ENCODE measurements around the gene IGLON5.

The IGLON5 gene

GRCh38 chr19:51317968-51318367 lies 6.5 kb downstream of the IGLON5 start:
- DNase-seq (ENCODE audit: low spot score), result no peak

- no peak for DNase-seq (ENCODE audit: low spot score)
Measured at GRCh38 chr19:51318687-51319648, 7.5 kb downstream of the IGLON5 start.

- no peak for DNase-seq (ENCODE audit: low spot score)
Measured at GRCh38 chr19:51319649-51320279, 8.3 kb downstream of the IGLON5 start.

GRCh38 chr19:51320280-51320657 lies 8.8 kb downstream of the IGLON5 start:
- no peak for DNase-seq (ENCODE audit: low spot score)

- DNase-seq (ENCODE audit: low spot score), result no peak
Measured at GRCh38 chr19:51321799-51322198, 10.4 kb downstream of the IGLON5 start.

- no peak for DNase-seq (ENCODE audit: low spot score)
Measured at GRCh38 chr19:51323481-51324166, 12.2 kb downstream of the IGLON5 start.

- DNase-seq (ENCODE audit: low spot score), result no peak
Measured at GRCh38 chr19:51324167-51324481, 12.7 kb downstream of the IGLON5 start.

- no peak for DNase-seq (ENCODE audit: low spot score)
Measured at GRCh38 chr19:51325161-51325976, 13.9 kb downstream of the IGLON5 start.

GRCh38 chr19:51326216-51327065 lies 15.0 kb downstream of the IGLON5 start:
- DNase-seq (ENCODE audit: low spot score), result no peak

- no peak for DNase-seq (ENCODE audit: low spot score)
Measured at GRCh38 chr19:51327066-51328001, 15.9 kb downstream of the IGLON5 start.

GRCh38 chr19:51329411-51329810 lies 18.0 kb downstream of the IGLON5 start:
- no peak for DNase-seq (ENCODE audit: low spot score)

GRCh38 chr19:51330366-51330765 lies 18.9 kb downstream of the IGLON5 start:
- no peak for DNase-seq (ENCODE audit: low spot score)

- DNase-seq (ENCODE audit: low spot score), result no peak
Measured at GRCh38 chr19:51331193-51331592, 19.7 kb downstream of the IGLON5 start.

- no peak for DNase-seq (ENCODE audit: low spot score)
Measured at GRCh38 chr19:51331716-51332115, 20.3 kb downstream of the IGLON5 start.

- DNase-seq (ENCODE audit: low spot score), result no peak
Measured at GRCh38 chr19:51333836-51334460, 22.5 kb downstream of the IGLON5 start.

GRCh38 chr19:51337141-51337860 lies 25.9 kb downstream of the IGLON5 start:
- DNase-seq (ENCODE audit: low spot score), result no peak

- DNase-seq (ENCODE audit: low spot score), result no peak
Measured at GRCh38 chr19:51337861-51338562, 26.6 kb downstream of the IGLON5 start.
